ENCODE results near the gene PRIM2. TPM values are rescaled to one million over a fixed set of nuclear protein-coding genes. Genes with fewer than 3 reads are reported as not detected.
"Not testable (repeated sequence)": the region's sequence is repeated elsewhere in the genome, so short reads cannot be mapped to it uniquely, and the experiment has no call there.

Gene PRIM2
- polyA plus RNA-seq, 2 of the 4 experiments (the other 2 are of a cell fraction) = 15.0 to 20.1 TPM

GRCh38 chr6:57432919-57433684, 115.7 kb downstream of the PRIM2 start:
- Histone ChIP-seq H3K4me3 (no peak overlapping the region), H3K4me1 (peaks cover 19% of the 10 kb centered on the region; the same call in 2 of the 3 replicates), H3K27ac (no peak overlapping the region), H3K9me3 (no peaks in the 10 kb centered on the region), H3K4me2 (no peak overlapping the region; the same call in 2 of the 3 replicates)
- DNase-seq (ENCODE audit: low read depth in 1 of 2, low spot score in 1 of 2) (no peak), FAIRE-seq (no peak), ATAC-seq (no peak)
- 73% methylated on average over 4 of the region's 4 CpGs for whole genome bisulfite sequencing (ENCODE audit: missing lambda C conversion rate)
- TF ChIP-seq HEYL (CRISPR knock-in tag; IDR thresholded peaks at IDR 0.05) = no peak
- TF ChIP-seq CBX8 (IDR thresholded peaks at IDR 0.05) = no peak
- TF ChIP-seq SMC3 (IDR thresholded peaks at IDR 0.05) = no peak
- no peak for TF ChIP-seq HOXB5 (CRISPR knock-in tag; IDR thresholded peaks at IDR 0.05)
- TF ChIP-seq SREBF2 (IDR thresholded peaks at IDR 0.05) = no peak
- no peak for TF ChIP-seq KDM5A (IDR thresholded peaks at IDR 0.05)
- TF ChIP-seq, protein P1, sequence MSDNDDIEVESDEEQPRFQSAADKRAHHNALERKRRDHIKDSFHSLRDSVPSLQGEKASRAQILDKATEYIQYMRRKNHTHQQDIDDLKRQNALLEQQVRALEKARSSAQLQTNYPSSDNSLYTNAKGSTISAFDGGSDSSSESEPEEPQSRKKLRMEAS (IDR thresholded peaks at IDR 0.05) = no peak
- no peak for TF ChIP-seq ZFP36 (IDR thresholded peaks at IDR 0.05; ENCODE audit: borderline replicate concordance, partially characterized antibody)
- no peak for TF ChIP-seq ATOH8 (CRISPR knock-in tag; IDR thresholded peaks at IDR 0.05; ENCODE audit: low read depth)
- TF ChIP-seq HMGXB4 (CRISPR knock-in tag; IDR thresholded peaks at IDR 0.05; ENCODE audit: borderline replicate concordance) = no peak
- no peak for TF ChIP-seq JUN (IDR thresholded peaks at IDR 0.05)
- no peak for TF ChIP-seq RNF2 (IDR thresholded peaks at IDR 0.05; ENCODE audit: borderline replicate concordance, low read depth)
- TF ChIP-seq CHD2 (IDR thresholded peaks at IDR 0.05; ENCODE audit: low read length, partially characterized antibody) = no peak
- no peak for TF ChIP-seq ZC3H11A (IDR thresholded peaks at IDR 0.05)
- ChIA-PET CTCF (no interaction called here), POLR2A (no interaction called here)

DNA sequence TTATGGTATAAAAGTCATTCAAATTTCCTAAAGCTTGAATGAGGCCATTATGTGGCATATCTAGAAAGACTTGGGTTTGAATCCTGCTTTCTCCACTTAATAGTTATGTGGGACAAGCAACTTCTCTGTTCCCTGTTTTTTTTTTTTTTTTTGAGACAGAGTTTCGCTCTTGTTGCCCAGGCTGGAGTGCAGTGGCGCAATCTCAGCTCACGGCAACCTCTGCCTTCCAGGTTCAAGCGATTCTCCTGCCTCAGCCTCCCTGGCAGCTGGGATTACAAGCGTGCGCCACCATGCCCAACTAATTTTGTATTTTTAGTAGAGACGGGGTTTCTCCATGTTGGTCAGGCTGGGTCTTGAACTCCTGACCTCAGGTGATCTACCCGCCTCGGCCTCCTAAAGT, 116.4 kb downstream of the PRIM2 start:
- FAIRE-seq; H3K9me3 ChIP-seq; ATAC-seq; H3K27ac ChIP-seq; POLR2A ChIA-PET; H3K4me2 ChIP-seq; CTCF ChIA-PET; DNase-seq (ENCODE audit: low read depth in 1 of 2, low spot score in 1 of 2); H3K4me3 ChIP-seq: not testable (repeated sequence)
- peaks cover 19% of the 10 kb centered on the region; the same call in 2 of the 3 replicates for H3K4me1 ChIP-seq
- WGBS (ENCODE audit: missing lambda C conversion rate) = 90% methylated on average over 6 of the region's 9 CpGs

DNA sequence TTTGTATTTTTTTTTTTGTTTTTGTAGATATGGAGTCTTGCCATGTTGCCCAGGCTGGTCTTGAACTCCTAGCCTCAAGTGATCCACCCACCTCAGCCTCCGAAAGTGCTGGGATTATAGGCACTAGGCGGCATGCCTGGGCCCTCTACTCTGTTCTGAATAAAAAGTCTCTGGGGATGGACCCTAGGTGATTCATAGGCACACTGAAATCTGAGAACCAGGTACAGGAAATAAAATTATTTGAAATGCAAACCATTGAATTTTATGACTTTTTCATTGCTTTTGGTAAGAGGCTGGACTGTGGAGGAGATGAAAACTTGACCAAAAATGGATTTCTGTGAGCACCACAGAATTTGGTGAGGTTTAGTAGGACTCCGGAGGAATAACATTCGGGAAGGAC, 117.5 kb downstream of the PRIM2 start:
- DNase-seq (ENCODE audit: low read depth in 1 of 2, low spot score in 1 of 2) = no peak
- Histone ChIP-seq H3K4me2 (no peak overlapping the region), H3K4me3 (no peak overlapping the region), H3K27ac (no peak overlapping the region), H3K9me3 (no peaks in the 10 kb centered on the region), H3K4me1 (peaks cover 19% of the 10 kb centered on the region; the same call in 2 of the 3 replicates)
- ATAC-seq = no peak
- ChIA-PET POLR2A (no interaction called here), CTCF (no interaction called here)
- TF ChIP-seq KDM5A (IDR thresholded peaks at IDR 0.05) = no peak
- no peak for TF ChIP-seq PHF8 (IDR thresholded peaks at IDR 0.05; ENCODE audit: borderline replicate concordance, low read depth)
- TF ChIP-seq ZSCAN20 (CRISPR knock-in tag; IDR thresholded peaks at IDR 0.05) = no peak
- no peak for TF ChIP-seq SMC3 (IDR thresholded peaks at IDR 0.05)
- TF ChIP-seq FOSL2 (IDR thresholded peaks at IDR 0.05) = no peak
- no peak for TF ChIP-seq FOSL2 (CRISPR knock-in tag; IDR thresholded peaks at IDR 0.05)
- TF ChIP-seq HOXA7 (CRISPR knock-in tag; IDR thresholded peaks at IDR 0.05) = no peak
- TF ChIP-seq MAFK (IDR thresholded peaks at IDR 0.05; ENCODE audit: partially characterized antibody) = no peak
- TF ChIP-seq, protein P2, sequence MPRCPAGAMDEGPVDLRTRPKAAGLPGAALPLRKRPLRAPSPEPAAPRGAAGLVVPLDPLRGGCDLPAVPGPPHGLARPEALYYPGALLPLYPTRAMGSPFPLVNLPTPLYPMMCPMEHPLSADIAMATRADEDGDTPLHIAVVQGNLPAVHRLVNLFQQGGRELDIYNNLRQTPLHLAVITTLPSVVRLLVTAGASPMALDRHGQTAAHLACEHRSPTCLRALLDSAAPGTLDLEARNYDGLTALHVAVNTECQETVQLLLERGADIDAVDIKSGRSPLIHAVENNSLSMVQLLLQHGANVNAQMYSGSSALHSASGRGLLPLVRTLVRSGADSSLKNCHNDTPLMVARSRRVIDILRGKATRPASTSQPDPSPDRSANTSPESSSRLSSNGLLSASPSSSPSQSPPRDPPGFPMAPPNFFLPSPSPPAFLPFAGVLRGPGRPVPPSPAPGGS (IDR thresholded peaks at IDR 0.05) = no peak
- TF ChIP-seq HMGXB4 (CRISPR knock-in tag; IDR thresholded peaks at IDR 0.05; ENCODE audit: borderline replicate concordance) = no peak
- TF ChIP-seq HEYL (CRISPR knock-in tag; IDR thresholded peaks at IDR 0.05) = no peak
- no peak for TF ChIP-seq FOXS1 (CRISPR knock-in tag; IDR thresholded peaks at IDR 0.05)
- TF ChIP-seq CEBPB (IDR thresholded peaks at IDR 0.05) = no peak
- no peak for TF ChIP-seq HDAC2 (IDR thresholded peaks at IDR 0.05)
- TF ChIP-seq KDM1A (IDR thresholded peaks at IDR 0.05; ENCODE audit: low read depth) = no peak
- no peak for TF ChIP-seq HOXB13 (CRISPR knock-in tag; IDR thresholded peaks at IDR 0.05; ENCODE audit: low read depth)
- TF ChIP-seq NR3C1 (IDR thresholded peaks at IDR 0.05) = no peak
- no peak for TF ChIP-seq HES2 (IDR thresholded peaks at IDR 0.05)
- no peak for TF ChIP-seq ESRRA (IDR thresholded peaks at IDR 0.05; ENCODE audit: borderline replicate concordance, low read length)
- TF ChIP-seq GATA3 (IDR thresholded peaks at IDR 0.05; ENCODE audit: borderline replicate concordance) = no peak
- FAIRE-seq = no peak
- 94% methylated on average over 4 of the region's 4 CpGs for WGBS (ENCODE audit: missing lambda C conversion rate)

Measured in A549 (cell line).